HG02798 (cell line): Measurements from ENCODE around the gene PHKA2.
A peak's percentile ranks its signal among the peaks of the same experiment; 100 is the strongest.

Source experiments
- ATAC-seq: cut with Tn5 transposase; IDR thresholded peaks from one replicate; pipeline ENCODE4 v1.9.1; 2021; ENCODE audit warnings: mild to moderate bottlenecking; ENCODE audit not compliant: unreplicated experiment, poor library complexity

Gene PHKA2

GRCh38 chrX:18890724-18891547 is 93.0 kb downstream of the PHKA2 start:
- ATAC-seq, result no peak

- no peak for ATAC-seq
Observed at GRCh38 chrX:18890049-18890381, 93.9 kb downstream of the PHKA2 start.

- no peak for ATAC-seq
Observed at GRCh38 chrX:18889346-18890048, 94.4 kb downstream of the PHKA2 start.

GRCh38 chrX:18888281-18888680 is 95.6 kb downstream of the PHKA2 start:
- no peak for ATAC-seq

GRCh38 chrX:18887825-18888212 is 96.1 kb downstream of the PHKA2 start:
- no peak for ATAC-seq

- ATAC-seq, result no peak
Observed at GRCh38 chrX:18887177-18887824, 96.6 kb downstream of the PHKA2 start.

GRCh38 chrX:18886344-18887161 is 97.4 kb downstream of the PHKA2 start:
- peak; percentile 78 for ATAC-seq

GRCh38 chrX:18886005-18886343 is 97.9 kb downstream of the PHKA2 start:
- peak; percentile 37 for ATAC-seq

- peak; percentile 25 for ATAC-seq
Observed at GRCh38 chrX:18885328-18886004, 98.4 kb downstream of the PHKA2 start.

- no peak for ATAC-seq
Observed at GRCh38 chrX:18884916-18885315, 99.0 kb downstream of the PHKA2 start.

- ATAC-seq, result no peak
Observed at GRCh38 chrX:18883961-18884765, 99.8 kb downstream of the PHKA2 start.

- ATAC-seq, result no peak
Observed at GRCh38 chrX:18883234-18883960, 100.5 kb downstream of the PHKA2 start.

GRCh38 chrX:18879144-18879543 is 104.8 kb downstream of the PHKA2 start:
- no peak for ATAC-seq

- ATAC-seq, result no peak
Observed at GRCh38 chrX:18877469-18877868, 106.4 kb downstream of the PHKA2 start.

- ATAC-seq, result no peak
Observed at GRCh38 chrX:18875256-18875878, 108.5 kb downstream of the PHKA2 start.

GRCh38 chrX:18874560-18875255 is 109.2 kb downstream of the PHKA2 start:
- ATAC-seq, result no peak

- ATAC-seq, result no peak
Observed at GRCh38 chrX:18873836-18874235, 110.1 kb downstream of the PHKA2 start.
